HG03469 (cell line): Measurements from ENCODE around the gene GSG1L.

Experiments
- ATAC-seq: cut with Tn5 transposase; IDR thresholded peaks from one replicate; pipeline ENCODE4 v1.9.1; 2021; ENCODE audit warnings: mild to moderate bottlenecking, moderate library complexity, moderate number of reproducible peaks; ENCODE audit not compliant: unreplicated experiment

GSG1L gene

GRCh38 chr16:27862953-27863352 is 200.6 kb downstream of the GSG1L start:
- ATAC-seq = no peak

GRCh38 chr16:27860091-27860490 is 203.4 kb downstream of the GSG1L start:
- ATAC-seq = no peak

DNA sequence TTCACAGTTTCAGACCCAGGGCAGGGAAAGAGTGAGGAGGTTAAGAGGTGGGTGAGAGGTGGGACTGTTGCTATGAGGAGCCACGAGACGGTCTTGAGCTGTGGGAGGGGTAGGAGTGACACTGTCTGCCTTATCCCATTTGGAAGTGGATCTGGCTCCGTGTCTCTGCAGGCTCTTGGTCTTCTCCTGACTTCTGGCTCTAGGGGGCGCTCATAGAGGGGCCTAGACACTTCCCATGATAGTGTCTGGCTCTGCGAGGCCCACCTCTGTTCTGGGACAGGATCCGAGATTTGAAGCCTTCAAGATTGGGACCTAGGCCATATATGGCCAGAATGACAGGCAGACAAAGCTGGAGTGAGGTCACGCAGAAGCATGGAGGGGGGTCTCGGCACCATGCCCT is 204.5 kb downstream of the GSG1L start:
- no peak for ATAC-seq

DNA sequence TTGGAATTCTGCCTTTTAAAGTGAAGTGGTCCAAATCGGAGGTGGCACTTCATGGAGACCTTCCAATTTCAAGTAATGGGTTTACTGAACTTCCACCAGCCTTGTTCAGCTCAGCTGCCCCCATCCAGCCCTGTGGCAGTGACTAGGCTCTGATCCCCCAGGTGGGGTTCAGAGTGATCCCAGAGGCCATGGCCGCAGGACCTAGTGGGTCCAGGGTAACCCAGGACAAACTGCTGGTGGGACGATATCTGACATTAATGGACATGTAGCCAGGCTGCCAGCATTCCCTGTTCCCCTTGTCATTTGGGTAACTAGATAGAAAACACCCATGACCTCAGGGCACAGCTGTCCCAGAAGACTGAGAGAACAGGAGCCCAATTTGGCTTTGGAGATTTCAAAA is 209.9 kb downstream of the GSG1L start:
- no peak for ATAC-seq

DNA sequence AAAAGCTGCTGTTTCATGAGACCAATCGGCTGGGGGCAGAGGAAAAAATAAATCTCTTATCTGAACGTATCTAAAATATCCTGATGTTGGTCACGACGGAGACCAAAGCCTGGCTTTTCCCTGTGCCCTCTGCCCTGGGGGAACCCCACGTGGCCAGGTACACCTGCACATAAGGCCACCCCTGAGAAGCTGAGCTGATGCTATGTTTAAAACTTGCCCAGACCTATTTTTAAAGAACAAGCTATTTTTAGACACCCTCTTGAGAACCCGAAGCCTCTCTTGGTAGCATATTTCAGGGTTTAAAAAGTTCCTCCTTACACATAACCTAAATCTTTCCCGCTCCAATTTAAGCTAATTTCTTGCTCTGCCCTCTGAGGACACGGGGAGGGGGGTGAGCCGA is 210.4 kb downstream of the GSG1L start:
- no peak for ATAC-seq

DNA sequence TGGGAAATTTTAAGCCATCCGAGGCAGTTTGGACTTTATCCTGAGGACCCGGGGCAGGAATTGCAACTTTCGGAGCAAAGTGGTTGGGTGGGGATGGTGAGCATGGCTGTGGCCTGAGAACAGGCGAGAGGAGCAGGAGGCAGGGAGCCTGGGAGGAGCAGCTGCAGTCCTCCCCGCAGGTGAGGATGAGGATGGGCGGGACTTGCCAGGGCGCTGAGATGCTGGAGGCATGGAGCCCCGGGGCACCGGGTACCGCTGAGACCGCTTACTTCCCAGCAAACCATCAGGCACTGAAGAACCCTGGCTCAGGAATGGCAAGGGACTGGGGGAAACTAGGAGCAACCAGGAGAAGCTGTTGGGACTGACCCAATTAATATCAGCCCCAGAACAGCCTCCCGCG is 210.8 kb downstream of the GSG1L start:
- ATAC-seq = no peak

- ATAC-seq = no peak
Observed at GRCh38 chr16:27852116-27852515, 211.4 kb downstream of the GSG1L start.

DNA sequence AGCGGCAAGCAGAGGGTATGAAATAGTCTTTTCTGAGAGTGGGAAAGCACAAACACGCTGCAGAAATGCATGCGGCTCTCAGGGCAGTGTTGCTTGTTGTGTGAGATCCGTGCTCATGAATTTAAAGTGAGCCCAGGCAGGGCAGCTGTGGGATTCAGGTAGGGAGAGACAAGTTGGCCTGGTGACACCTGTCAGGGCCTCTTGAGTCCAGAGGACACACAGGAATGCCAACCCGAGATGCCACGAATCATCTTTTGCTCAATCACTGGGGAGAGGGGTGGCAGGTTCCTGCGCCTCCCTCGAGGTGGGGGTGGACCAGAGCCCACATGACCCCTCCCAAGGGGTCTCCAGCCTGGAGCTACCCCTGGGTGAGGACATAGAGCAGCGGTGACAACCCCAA is 211.9 kb downstream of the GSG1L start:
- no peak for ATAC-seq

GRCh38 chr16:27849621-27850020 is 213.9 kb downstream of the GSG1L start:
- ATAC-seq = no peak

- ATAC-seq = no peak
Observed at GRCh38 chr16:27847030-27847550, 216.4 kb downstream of the GSG1L start.

DNA sequence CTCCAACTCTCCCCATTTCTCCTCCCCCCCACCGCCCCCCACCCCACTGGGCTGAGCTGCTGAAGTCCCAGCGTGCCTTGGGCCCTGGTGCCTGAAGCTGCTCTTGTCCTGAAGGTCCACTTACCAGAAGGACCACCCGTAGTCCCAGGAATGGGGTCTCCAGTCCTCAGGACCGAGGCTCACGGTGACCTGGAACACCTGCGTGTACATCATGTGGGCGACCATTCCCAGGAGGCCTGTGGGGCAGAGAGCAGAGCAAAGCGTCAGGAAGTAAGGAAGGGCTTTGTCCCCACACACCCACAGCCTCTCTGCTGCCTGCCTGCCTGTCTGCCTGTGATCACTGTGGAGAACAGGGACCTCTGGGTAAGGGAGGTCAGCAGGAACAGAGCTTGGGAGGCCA is 218.7 kb downstream of the GSG1L start:
- ATAC-seq = no peak

- no peak for ATAC-seq
Observed at GRCh38 chr16:27843800-27844199, 219.7 kb downstream of the GSG1L start.

GRCh38 chr16:27841911-27842310 is 221.6 kb downstream of the GSG1L start:
- ATAC-seq = no peak

- ATAC-seq = no peak
Observed at GRCh38 chr16:27841061-27841801, 222.3 kb downstream of the GSG1L start.

GRCh38 chr16:27840311-27841060 is 223.0 kb downstream of the GSG1L start:
- ATAC-seq = no peak

- ATAC-seq = no peak
Observed at GRCh38 chr16:27839419-27839818, 224.1 kb downstream of the GSG1L start.

- no peak for ATAC-seq
Observed at GRCh38 chr16:27838536-27839175, 224.9 kb downstream of the GSG1L start.

DNA sequence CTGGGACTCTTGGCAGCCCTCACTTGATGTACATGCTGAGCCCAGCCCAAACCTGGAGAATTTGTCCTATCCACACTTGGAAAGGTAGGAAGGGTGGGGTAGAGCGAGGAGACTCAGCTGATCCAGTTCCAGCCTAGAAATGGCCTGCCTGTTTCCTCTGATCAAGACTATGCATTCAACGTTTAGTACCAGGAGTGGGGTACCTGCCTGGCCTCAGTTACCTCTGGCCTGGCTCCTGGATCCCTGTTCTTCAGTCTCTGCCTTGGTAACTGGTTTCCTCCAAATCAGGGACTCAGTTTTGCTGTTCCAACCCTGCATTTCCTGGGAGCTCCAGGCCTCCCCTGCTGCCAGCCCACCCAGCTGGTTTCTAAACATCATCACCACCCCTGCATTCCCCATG is 233.5 kb downstream of the GSG1L start:
- ATAC-seq = no peak

GRCh38 chr16:27828671-27829070 is 234.8 kb downstream of the GSG1L start:
- no peak for ATAC-seq

GRCh38 chr16:27827765-27828164 is 235.7 kb downstream of the GSG1L start:
- no peak for ATAC-seq

DNA sequence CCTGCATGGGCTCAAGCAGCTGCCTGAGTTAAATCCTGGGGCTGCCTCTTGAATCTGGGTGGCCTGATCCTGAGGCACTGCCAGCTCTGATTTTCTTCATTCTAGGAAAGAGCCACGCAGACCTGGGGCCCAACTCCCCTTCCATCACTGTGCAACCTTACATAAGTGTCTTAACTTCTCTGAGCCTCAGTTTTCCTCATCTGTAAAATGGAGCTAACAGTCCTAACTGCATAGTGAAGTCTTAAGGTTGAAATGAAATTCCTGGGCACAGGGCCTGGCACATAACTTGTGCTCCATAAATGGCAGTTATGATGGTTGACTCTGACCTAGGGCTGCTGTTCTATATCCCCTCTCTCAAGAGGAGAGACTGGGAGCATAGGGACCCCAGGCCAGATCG is 236.6 kb downstream of the GSG1L start:
- no peak for ATAC-seq
